ENCODE measurements around the gene MARCHF3. TPM values are rescaled to one million over a fixed set of nuclear protein-coding genes. Genes with fewer than 3 reads are reported as not detected.

Gene MARCHF3
- total and polyA plus RNA-seq, 10 of the 15 experiments (the other 5 are each of a cell fraction or from before 2014, with no cell fraction given): 3.6 to 24.1 (median 11.3) TPM

GRCh38 chr5:127011153-127011552, 19.2 kb downstream of the MARCHF3 start:
- no peak for ATAC-seq
- no TSS peak for BruUV-seq (replicated peaks)
- Histone ChIP-seq H2AFZ (ENCODE audit: control insufficient read depth, low read depth, low read length) (no peak overlapping the region), H3K27ac (ENCODE audit: control insufficient read depth, insufficient read depth) (peak overlapping the region; percentile 65), H3K9me3 (replicated peaks; ENCODE audit: control insufficient read depth, insufficient read depth, low read length) (peaks cover 1% of the 10 kb centered on the region; the same call in 2 of the 3 replicates), H3K27me3 (replicated peaks in 1 of 2; ENCODE audit: control insufficient read depth in 2 of 2, insufficient read depth in 2 of 2, low read length in 1 of 2) (no peaks in the 10 kb centered on the region), H3K9ac (ENCODE audit: control insufficient read depth, insufficient read depth, low read length) (no peak overlapping the region), H3K4me1 (ENCODE audit: control insufficient read depth, insufficient read depth, low read length) (peaks cover 25% of the 10 kb centered on the region), H3K4me2 (ENCODE audit: control insufficient read depth, insufficient read depth) (peak overlapping the region; percentile 28), H3K36me3 (ENCODE audit: control insufficient read depth in 2 of 2, insufficient read depth in 2 of 2, low read length in 1 of 2) (no peaks in the 10 kb centered on the region), H3K4me3 (no peak overlapping the region), H4K20me1 (ENCODE audit: control insufficient read depth, insufficient read depth) (no peaks in the 10 kb centered on the region), H3K79me2 (ENCODE audit: control insufficient read depth, insufficient read depth, low read length) (no peaks in the 10 kb centered on the region; the same call in 1 of the 2 replicates)
- ChIA-PET POLR2A (interaction anchor here (0.6 to 6.7 kb wide), 10 partner anchors 12 to 644 kb away, joined by 3 to 114 read pairs (median 6); no protein-coding TSS in a partner anchor), CTCF (interaction anchor here (1.1 to 4.0 kb wide), 5 partner anchors 13 to 47 kb away, joined by 4 to 25 read pairs (median 5); no protein-coding TSS in a partner anchor), RAD21 (ENCODE audit: unreplicated experiment) (interaction anchor here (0.6 to 6.7 kb wide), 8 partner anchors 12 to 233 kb away, joined by 3 to 107 read pairs (median 6); no protein-coding TSS in a partner anchor), SMC1A (ENCODE audit: uncharacterized antibody, unreplicated experiment) (interaction anchor here (0.6 to 8.3 kb wide), 14 partner anchors 9 to 310 kb away, joined by 3 to 156 read pairs (median 6); partner anchors contain the start of gene MARCHF3)
- no peak for DNase-seq (ENCODE audit: low read depth, low spot score)
- in situ Hi-C loops (cut with MboI): no loop called here
- TF ChIP-seq IKZF2 (IDR thresholded peaks at IDR 0.05) (no peak), MYB (IDR thresholded peaks at IDR 0.05; ENCODE audit: borderline replicate concordance, low read depth, low read length) (no peak), ZSCAN29 (IDR thresholded peaks at IDR 0.05) (no peak), MXI1 (IDR thresholded peaks at IDR 0.05; ENCODE audit: low read depth, low read length) (no peak), RELB (IDR thresholded peaks at IDR 0.05; ENCODE audit: low read depth) (no peak)
- intact Hi-C loops (cut with micrococcal nuclease; ENCODE audit: unreplicated experiment): loop anchor here (5.0 kb wide), 2 partner anchors 234 to 569 kb away; partner anchors contain the start of gene LMNB1
- FAIRE-seq: no peak
- WGBS (ENCODE audit: insufficient coverage, insufficient replicate concordance, low lambda C conversion rate, missing lambda C conversion rate): 100% methylated on average over 4 of the region's 4 CpGs

All from GM12878 (cell line).